DMS153 treated with DMSO at 0.1 percent for 48 hours (cell line): ENCODE data around the gene UBALD2.

Experiments used
- DNase-seq: peaks from one replicate; lab custom pipeline; 2025; ENCODE audit not compliant: unreplicated experiment; lab: John Stamatoyannopoulos, UW

UBALD2 gene

GRCh38 chr17:76317535-76317934 is 52.4 kb downstream of the UBALD2 start:
- DNase-seq, result no peak

- no peak for DNase-seq
Observed at GRCh38 chr17:76318586-76318985, 53.4 kb downstream of the UBALD2 start.
